ENCODE results near the gene PSMD9.

Gene PSMD9

GRCh38 chr12:121955258-121956237, 67.0 kb downstream of the PSMD9 start:
- Histone ChIP-seq H3K4me2 (ENCODE audit: low read depth, low read length) (no peak overlapping the region), H2AFZ (ENCODE audit: low read length) (no peak overlapping the region), H3K9me2 (replicated peaks; ENCODE audit: insufficient read depth, low read length) (no peaks in the 10 kb centered on the region), H3K4me1 (ENCODE audit: low read length) (no peaks in the 10 kb centered on the region), H3K79me2 (ENCODE audit: low read length) (no peaks in the 10 kb centered on the region), H3K4me3 (ENCODE audit: low read length) (no peak overlapping the region), H4K20me1 (ENCODE audit: insufficient read depth, low read length) (no peaks in the 10 kb centered on the region), H3F3A (ENCODE audit: insufficient read depth, low read length) (no peaks in the 10 kb centered on the region), H3K27ac (ENCODE audit: low read length) (no peak overlapping the region), H3K9me3 (replicated peaks; ENCODE audit: insufficient read depth, low read length) (no peaks in the 10 kb centered on the region), H3K27me3 (replicated peaks; ENCODE audit: insufficient read depth, low read length) (no peaks in the 10 kb centered on the region), H3K36me3 (replicated peaks; ENCODE audit: insufficient read depth, low read length) (no peaks in the 10 kb centered on the region), H3K9ac (ENCODE audit: low read length) (no peak overlapping the region)
- TF ChIP-seq EZH2 (optimal IDR thresholded peaks at IDR 0.05; ENCODE audit: low read depth, low read length) (no peak), CTCF (IDR thresholded peaks at IDR 0.05; ENCODE audit: low read length) (no peak), EZH2phosphoT487 (IDR thresholded peaks at IDR 0.05; ENCODE audit: low read length) (no peak)
- no peak for DNase-seq

- no peaks in the 10 kb centered on the region for H4K20me1 ChIP-seq (ENCODE audit: insufficient read depth, low read length)
- H3K36me3 ChIP-seq (replicated peaks; ENCODE audit: insufficient read depth, low read length): no peaks in the 10 kb centered on the region
- H3K4me3 ChIP-seq (ENCODE audit: low read length): no peak overlapping the region
- no peaks in the 10 kb centered on the region for H3F3A ChIP-seq (ENCODE audit: insufficient read depth, low read length)
- H2AFZ ChIP-seq (ENCODE audit: low read length): no peak overlapping the region
- H3K4me2 ChIP-seq (ENCODE audit: low read depth, low read length): no peak overlapping the region
- no peaks in the 10 kb centered on the region for H3K9me2 ChIP-seq (replicated peaks; ENCODE audit: insufficient read depth, low read length)
- H3K79me2 ChIP-seq (ENCODE audit: low read length): no peaks in the 10 kb centered on the region
- H3K9me3 ChIP-seq (replicated peaks; ENCODE audit: insufficient read depth, low read length): no peaks in the 10 kb centered on the region
- H3K4me1 ChIP-seq (ENCODE audit: low read length): no peaks in the 10 kb centered on the region
- DNase-seq: no peak
- H3K27me3 ChIP-seq (replicated peaks; ENCODE audit: insufficient read depth, low read length): no peaks in the 10 kb centered on the region
- no peak for TF ChIP-seq EZH2 (optimal IDR thresholded peaks at IDR 0.05; ENCODE audit: low read depth, low read length)
- no peak for TF ChIP-seq EZH2phosphoT487 (IDR thresholded peaks at IDR 0.05; ENCODE audit: low read length)
- TF ChIP-seq CTCF (IDR thresholded peaks at IDR 0.05; ENCODE audit: low read length): no peak
- H3K9ac ChIP-seq (ENCODE audit: low read length): no peak overlapping the region
- H3K27ac ChIP-seq (ENCODE audit: low read length): no peak overlapping the region
Observed at GRCh38 chr12:121957861-121958515, 69.4 kb downstream of the PSMD9 start.

GRCh38 chr12:121958541-121959240, 70.1 kb downstream of the PSMD9 start:
- Histone ChIP-seq H3K9me2 (replicated peaks; ENCODE audit: insufficient read depth, low read length) (no peaks in the 10 kb centered on the region), H4K20me1 (ENCODE audit: insufficient read depth, low read length) (no peaks in the 10 kb centered on the region), H3F3A (ENCODE audit: insufficient read depth, low read length) (no peaks in the 10 kb centered on the region), H3K27ac (ENCODE audit: low read length) (no peak overlapping the region), H3K4me1 (ENCODE audit: low read length) (no peaks in the 10 kb centered on the region), H3K4me3 (ENCODE audit: low read length) (no peak overlapping the region), H2AFZ (ENCODE audit: low read length) (no peak overlapping the region), H3K4me2 (ENCODE audit: low read depth, low read length) (no peak overlapping the region), H3K36me3 (replicated peaks; ENCODE audit: insufficient read depth, low read length) (no peaks in the 10 kb centered on the region), H3K27me3 (replicated peaks; ENCODE audit: insufficient read depth, low read length) (no peaks in the 10 kb centered on the region), H3K79me2 (ENCODE audit: low read length) (no peaks in the 10 kb centered on the region), H3K9me3 (replicated peaks; ENCODE audit: insufficient read depth, low read length) (no peaks in the 10 kb centered on the region), H3K9ac (ENCODE audit: low read length) (no peak overlapping the region)
- TF ChIP-seq CTCF (IDR thresholded peaks at IDR 0.05; ENCODE audit: low read length): no peak
- no peak for TF ChIP-seq EZH2phosphoT487 (IDR thresholded peaks at IDR 0.05; ENCODE audit: low read length)
- no peak for TF ChIP-seq EZH2 (optimal IDR thresholded peaks at IDR 0.05; ENCODE audit: low read depth, low read length)
- DNase-seq: no peak
